Nephron (organoid): ENCODE data around the gene MED25.

Experiments
- H3K27ac Mint-ChIP-seq, 3 experiments: 2 replicates each; pipeline ENCODE4 v1.8.0; 2020; ENCODE audit warnings: mixed read lengths in 3 of 3, mild to moderate bottlenecking in 2 of 3, moderate library complexity in 1 of 3
- H3K27me3 Mint-ChIP-seq: 2 replicates; pipeline ENCODE4 v1.8.0; 2021; ENCODE audit warnings: low read depth, mild to moderate bottlenecking, moderate library complexity, mixed read lengths
- H3K36me3 Mint-ChIP-seq: 2 replicates; pipeline ENCODE4 v1.8.0; 2020; ENCODE audit warnings: low read depth, mixed read lengths
- H3K4me1 Mint-ChIP-seq: 2 replicates; pipeline ENCODE4 v1.8.0; 2020; ENCODE audit warnings: mixed read lengths
- H3K4me3 Mint-ChIP-seq, 3 experiments: 2 replicates each; pipeline ENCODE4 v1.8.0; 2020; ENCODE audit warnings: mild to moderate bottlenecking in 3 of 3, mixed read lengths in 3 of 3, moderate library complexity in 2 of 3
- H3K9me3 Mint-ChIP-seq: 2 replicates; pipeline ENCODE4 v1.8.0; 2020; ENCODE audit warnings: mixed read lengths
- CTCF ChIP-seq, 3 experiments: fragments of 200-600 bp; sonication (generic); IDR thresholded peaks; one replicate each; pipeline ENCODE4 v1.5.0; 2021; ENCODE audit warnings: antibody characterized with exemption in 3 of 3; ENCODE audit not compliant: unreplicated experiment in 3 of 3

Gene MED25

GRCh38 chr19:49807904-49808675, 10.0 kb upstream of the MED25 start:
- Mint-ChIP-seq H3K9me3 (no peaks in the 10 kb centered on the region), H3K4me1 (peaks cover 31% of the 10 kb centered on the region), H3K4me3 (peak overlapping the region; percentile 89 to 93 (median 89)), H3K27ac (peak overlapping the region in 2 of 3 experiments; percentile 73 to 89), H3K36me3 (peaks cover 14% of the 10 kb centered on the region), H3K27me3 (peaks cover 2% of the 10 kb centered on the region)
- no peak for TF ChIP-seq CTCF (IDR thresholded peaks at IDR 0.05; ENCODE audit: unreplicated experiment in 3 of 3)

DNA sequence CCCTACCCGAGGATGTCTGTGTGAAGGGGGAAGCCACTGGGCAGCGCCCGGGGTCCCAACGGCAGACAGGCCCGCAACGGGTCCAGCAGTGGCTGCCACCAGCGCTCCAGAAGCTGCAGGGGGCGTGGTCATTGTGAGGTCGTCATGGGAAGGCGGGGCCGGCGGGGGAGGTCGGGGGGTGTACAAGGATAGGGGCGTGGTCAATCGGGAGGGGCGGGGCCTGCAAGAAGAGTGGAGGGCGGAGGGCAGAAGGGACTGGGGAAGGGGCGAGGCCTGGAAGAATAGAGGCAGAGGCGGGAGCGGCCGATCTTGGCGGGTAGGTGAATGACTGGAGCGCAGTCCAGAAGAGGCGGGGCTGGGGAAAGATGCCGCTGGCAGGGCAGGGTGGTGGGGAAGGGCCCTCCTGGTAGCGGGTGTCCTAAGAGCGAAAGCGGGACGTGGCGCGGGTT, 9.4 kb upstream of the MED25 start:
- Mint-ChIP-seq H3K27me3 (peaks cover 5% of the 10 kb centered on the region), H3K4me1 (peaks cover 30% of the 10 kb centered on the region), H3K4me3 (peak overlapping the region; percentile 89 to 93 (median 89)), H3K36me3 (peaks cover 7% of the 10 kb centered on the region), H3K9me3 (no peaks in the 10 kb centered on the region), H3K27ac (peak overlapping the region; percentile 56 to 89 (median 73))
- TF ChIP-seq CTCF (IDR thresholded peaks at IDR 0.05; ENCODE audit: unreplicated experiment in 3 of 3): no peak

GRCh38 chr19:49809160-49809940, 8.7 kb upstream of the MED25 start:
- Mint-ChIP-seq H3K4me3 (peak overlapping the region; percentile 89 to 93 (median 89)), H3K9me3 (no peaks in the 10 kb centered on the region), H3K4me1 (peaks cover 35% of the 10 kb centered on the region), H3K27ac (peak overlapping the region; percentile 75 to 89 (median 77)), H3K36me3 (peaks cover 6% of the 10 kb centered on the region), H3K27me3 (peaks cover 5% of the 10 kb centered on the region)
- no peak for TF ChIP-seq CTCF (IDR thresholded peaks at IDR 0.05; ENCODE audit: unreplicated experiment in 3 of 3)

- peaks cover 39% of the 10 kb centered on the region for H3K4me1 Mint-ChIP-seq
- no peak for TF ChIP-seq CTCF (IDR thresholded peaks at IDR 0.05; ENCODE audit: unreplicated experiment in 3 of 3)
Measured at GRCh38 chr19:49809941-49810389, 8.1 kb upstream of the MED25 start.

DNA sequence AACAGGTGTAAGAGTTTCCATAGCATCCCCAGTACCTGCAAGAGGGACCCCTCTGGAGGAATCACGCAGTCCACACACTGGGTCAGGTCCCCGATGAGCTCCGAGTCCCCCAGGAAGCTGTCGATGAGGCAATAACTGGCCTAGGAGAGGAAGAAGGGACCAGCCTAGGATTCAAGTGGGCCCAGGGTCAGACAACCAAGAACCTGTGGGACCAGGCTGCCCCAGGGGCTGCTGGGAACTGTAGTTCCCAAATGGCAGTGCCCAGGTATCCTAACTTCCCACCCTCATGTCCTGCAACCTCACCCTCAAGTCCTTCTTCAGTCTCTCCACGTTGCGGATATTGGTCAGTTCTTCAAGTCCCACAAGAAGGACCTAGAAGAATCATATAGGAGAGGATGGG, 6.8 kb upstream of the MED25 start:
- H3K4me3 Mint-ChIP-seq: peak overlapping the region; percentile 57 to 97 (median 93)
- peaks cover 5% of the 10 kb centered on the region for H3K27me3 Mint-ChIP-seq
- H3K4me1 Mint-ChIP-seq: peaks cover 36% of the 10 kb centered on the region
- no peak for TF ChIP-seq CTCF (IDR thresholded peaks at IDR 0.05; ENCODE audit: unreplicated experiment in 3 of 3)
- no peak overlapping the region for H3K27ac Mint-ChIP-seq
- H3K9me3 Mint-ChIP-seq: no peaks in the 10 kb centered on the region
- peaks cover 3% of the 10 kb centered on the region for H3K36me3 Mint-ChIP-seq

More at GRCh38 chr19:49809941-49810389, 8.1 kb upstream of the MED25 start:
- H3K9me3 Mint-ChIP-seq: no peaks in the 10 kb centered on the region
- H3K27me3 Mint-ChIP-seq: peaks cover 5% of the 10 kb centered on the region
- peak overlapping the region; percentile 73 to 93 (median 89) for H3K4me3 Mint-ChIP-seq
- peaks cover 6% of the 10 kb centered on the region for H3K36me3 Mint-ChIP-seq
- H3K27ac Mint-ChIP-seq: peak overlapping the region; percentile 75 to 88 (median 77)
